Activated T-cell treated with anti-CD3 and anti-CD28 coated beads, Interleukin-2, amount 50 U/mL, for 24 hours (primary cell): ENCODE data around the gene TTLL1.
A peak's percentile ranks its signal among the peaks of the same experiment; 100 is the strongest.

ENCODE experiments used
- DNase-seq: peaks from one replicate; pipeline ENCODE4 v3.0.0-alpha.2; 2020
- H3K27ac Mint-ChIP-seq: 2 replicates; pipeline ENCODE4 v1.8.0; 2020; ENCODE audit warnings: mild to moderate bottlenecking, mixed read lengths
- H3K27me3 Mint-ChIP-seq: 2 replicates; pipeline ENCODE4 v1.8.0; 2020; ENCODE audit warnings: mixed read lengths
- H3K36me3 Mint-ChIP-seq: 2 replicates; pipeline ENCODE4 v1.8.0; 2020; ENCODE audit warnings: low read depth, mixed read lengths
- H3K4me1 Mint-ChIP-seq: 2 replicates; pipeline ENCODE4 v1.8.0; 2020; ENCODE audit warnings: low read depth, mixed read lengths
- H3K4me3 Mint-ChIP-seq: 2 replicates; pipeline ENCODE4 v1.8.0; 2020; ENCODE audit warnings: mild to moderate bottlenecking, moderate library complexity, mixed read lengths
- H3K9me3 Mint-ChIP-seq: 2 replicates; pipeline ENCODE4 v1.8.0; 2020; ENCODE audit warnings: mixed read lengths

Gene TTLL1

DNA sequence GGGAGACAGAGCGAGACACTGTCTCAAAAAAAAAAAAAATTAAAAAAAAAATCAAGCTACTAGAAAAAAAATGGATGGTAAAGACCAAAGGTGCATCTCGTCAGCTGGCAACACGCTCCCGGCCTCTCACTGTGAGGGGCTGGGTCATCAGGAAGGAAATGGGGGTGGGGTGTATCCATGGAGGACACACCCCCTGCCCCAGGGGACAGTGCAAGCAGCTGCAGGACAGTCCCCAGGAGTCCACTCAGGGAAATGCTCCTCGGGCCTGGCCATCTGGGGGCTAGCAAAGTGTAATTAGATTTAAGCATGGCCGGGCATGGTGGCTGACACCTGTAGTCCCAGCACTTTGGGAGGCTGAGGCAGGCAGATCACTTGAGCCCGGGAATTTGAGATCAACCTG is 23.1 kb downstream of the TTLL1 start:
- H3K27ac Mint-ChIP-seq = no peak overlapping the region
- no peak for DNase-seq
- no peaks in the 10 kb centered on the region for H3K4me1 Mint-ChIP-seq
- H3K4me3 Mint-ChIP-seq = no peak overlapping the region
- no peaks in the 10 kb centered on the region for H3K9me3 Mint-ChIP-seq
- H3K27me3 Mint-ChIP-seq = no peaks in the 10 kb centered on the region
- peaks cover 37% of the 10 kb centered on the region for H3K36me3 Mint-ChIP-seq

DNA sequence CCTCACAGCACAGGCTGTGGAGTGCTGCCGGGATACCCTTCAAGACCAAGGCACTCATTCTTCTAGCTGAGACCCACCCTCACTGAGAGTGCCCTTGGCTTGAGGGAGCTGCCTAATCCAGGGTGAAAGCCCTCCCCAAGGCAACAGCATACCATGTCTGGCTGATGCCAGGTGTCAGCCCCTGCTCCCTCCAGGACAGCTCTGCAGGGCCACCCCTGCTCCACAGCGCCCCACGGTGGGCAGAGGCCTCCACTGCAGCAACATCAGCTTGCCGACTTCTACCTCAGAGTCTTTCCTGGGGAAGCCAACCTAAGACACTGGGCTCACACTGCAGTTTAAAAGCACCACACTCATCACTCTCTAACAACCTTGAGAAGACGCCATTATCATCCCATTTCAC is 29.0 kb downstream of the TTLL1 start:
- no peaks in the 10 kb centered on the region for H3K4me1 Mint-ChIP-seq
- no peak overlapping the region for H3K27ac Mint-ChIP-seq
- peak; percentile 67 for DNase-seq
- no peak overlapping the region for H3K4me3 Mint-ChIP-seq
- H3K9me3 Mint-ChIP-seq = no peaks in the 10 kb centered on the region
- H3K27me3 Mint-ChIP-seq = no peaks in the 10 kb centered on the region
- H3K36me3 Mint-ChIP-seq = peaks cover 37% of the 10 kb centered on the region

DNA sequence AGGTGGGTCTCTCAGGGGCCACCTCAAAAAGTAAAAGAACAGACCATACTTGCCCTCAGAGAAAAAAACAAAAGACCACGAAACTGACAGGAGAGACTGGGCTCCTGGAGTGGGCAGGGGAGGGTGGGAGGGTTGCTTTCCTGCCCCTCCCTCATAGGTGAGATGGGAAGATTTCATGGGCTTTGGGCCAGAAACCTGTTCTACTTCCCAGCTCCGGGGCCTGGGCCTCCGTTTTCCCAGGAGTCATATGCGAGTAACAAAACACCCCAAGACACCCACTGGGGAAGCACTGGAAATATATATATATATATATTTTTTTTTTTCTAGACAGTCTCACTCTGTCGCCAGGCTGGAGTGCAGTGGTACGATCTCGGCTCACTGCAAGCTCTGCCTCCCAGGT is 31.6 kb downstream of the TTLL1 start:
- H3K27ac Mint-ChIP-seq = no peak overlapping the region
- H3K36me3 Mint-ChIP-seq = peaks cover 22% of the 10 kb centered on the region
- no peak overlapping the region for H3K4me3 Mint-ChIP-seq
- no peak for DNase-seq
- no peaks in the 10 kb centered on the region for H3K27me3 Mint-ChIP-seq
- no peaks in the 10 kb centered on the region for H3K4me1 Mint-ChIP-seq
- no peaks in the 10 kb centered on the region for H3K9me3 Mint-ChIP-seq

DNA sequence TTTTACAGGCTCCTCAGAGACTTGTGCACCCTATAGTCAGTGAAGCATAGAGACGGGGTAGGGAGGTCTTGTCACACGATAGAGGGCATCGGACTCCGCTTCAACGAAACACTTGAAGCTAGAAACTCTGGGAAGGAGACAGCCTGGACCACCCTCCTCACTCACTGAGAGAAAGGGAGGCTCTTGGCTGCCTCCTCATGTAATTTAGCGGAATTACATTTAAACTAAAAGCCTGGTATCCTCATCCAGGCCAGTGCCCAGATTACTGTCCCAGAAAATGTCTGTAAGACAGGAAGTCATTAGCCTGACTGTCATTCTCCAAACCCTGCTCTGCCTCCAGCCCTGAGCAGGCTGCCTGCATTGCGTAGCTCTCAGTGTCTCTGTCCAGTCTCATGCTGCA is 36.0 kb downstream of the TTLL1 start:
- Mint-ChIP-seq H3K4me1 (no peaks in the 10 kb centered on the region), H3K9me3 (no peaks in the 10 kb centered on the region), H3K27ac (no peak overlapping the region), H3K4me3 (no peak overlapping the region), H3K27me3 (no peaks in the 10 kb centered on the region), H3K36me3 (peaks cover 6% of the 10 kb centered on the region)
- DNase-seq = no peak

DNA sequence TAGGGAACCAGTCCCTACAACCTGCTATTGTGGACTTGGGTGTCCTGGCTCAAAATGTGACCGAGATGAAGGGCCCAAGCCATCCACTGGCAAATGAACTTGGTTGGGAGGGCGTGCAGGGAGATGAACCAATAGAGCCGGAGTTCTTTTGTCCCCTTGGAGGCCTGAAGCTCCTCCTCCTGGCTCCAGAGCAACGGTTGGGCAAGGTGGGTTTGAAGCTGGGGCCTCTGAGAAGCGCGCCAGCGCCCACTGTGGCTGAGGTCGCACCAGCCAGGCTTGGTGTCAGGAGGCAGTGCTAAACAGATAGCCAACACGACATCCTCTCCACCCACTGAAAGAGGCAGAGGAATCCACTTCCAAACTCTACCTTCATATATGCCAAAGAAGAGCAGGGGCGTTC is 38.2 kb downstream of the TTLL1 start:
- H3K9me3 Mint-ChIP-seq = no peaks in the 10 kb centered on the region

DNA sequence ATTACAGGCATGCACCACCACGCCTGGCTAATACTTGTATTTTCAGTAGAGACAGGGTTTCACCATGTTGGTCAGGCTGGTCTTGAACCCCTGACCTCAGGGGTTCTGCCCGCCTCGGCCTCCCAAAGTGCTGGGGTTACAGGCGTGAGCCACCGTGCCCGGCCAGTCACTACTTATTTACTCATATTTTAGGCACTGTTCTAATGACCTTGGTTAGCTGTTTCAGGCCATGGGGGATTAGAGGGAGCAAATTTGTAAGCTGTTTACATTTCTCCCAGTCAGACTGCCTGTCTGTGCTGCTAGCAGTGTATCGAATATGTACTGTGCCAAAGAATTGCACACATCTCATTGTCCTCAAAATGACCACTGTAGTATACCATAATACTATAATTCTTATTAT is 41.6 kb downstream of the TTLL1 start:
- H3K27me3 Mint-ChIP-seq = no peaks in the 10 kb centered on the region
- no peak for DNase-seq
- H3K36me3 Mint-ChIP-seq = peaks cover 3% of the 10 kb centered on the region
- H3K4me1 Mint-ChIP-seq = no peaks in the 10 kb centered on the region
- no peaks in the 10 kb centered on the region for H3K9me3 Mint-ChIP-seq
- H3K27ac Mint-ChIP-seq = no peak overlapping the region
- H3K4me3 Mint-ChIP-seq = no peak overlapping the region

More for the DNA sequence above, 38.2 kb downstream of the TTLL1 start:
- no peak for DNase-seq
- no peaks in the 10 kb centered on the region for H3K27me3 Mint-ChIP-seq
- H3K4me3 Mint-ChIP-seq = no peak overlapping the region
- peaks cover 3% of the 10 kb centered on the region for H3K36me3 Mint-ChIP-seq
- H3K4me1 Mint-ChIP-seq = no peaks in the 10 kb centered on the region
- H3K27ac Mint-ChIP-seq = no peak overlapping the region

DNA sequence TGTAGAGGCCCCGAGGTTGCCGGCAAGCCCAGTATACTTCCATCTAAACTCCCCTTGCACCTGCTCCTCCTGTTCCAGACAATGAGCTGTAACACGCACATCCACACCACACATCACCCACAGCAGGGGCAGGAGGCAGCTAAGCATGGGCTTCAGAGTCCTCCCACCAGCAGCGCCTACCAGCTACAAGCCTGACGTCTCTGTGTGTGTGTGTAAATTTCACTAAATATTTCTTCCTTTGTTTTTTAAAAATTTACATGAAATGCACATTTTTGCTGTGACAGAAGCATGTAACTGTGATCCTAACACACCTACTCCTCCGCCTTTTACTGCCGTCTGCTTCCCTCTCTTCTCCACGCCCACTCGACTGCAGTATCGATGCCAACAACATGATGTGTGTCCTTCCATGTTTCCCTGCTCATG is 44.9 kb downstream of the TTLL1 start:
- H3K9me3 Mint-ChIP-seq = no peaks in the 10 kb centered on the region
- no peak overlapping the region for H3K4me3 Mint-ChIP-seq
- H3K36me3 Mint-ChIP-seq = no peaks in the 10 kb centered on the region
- no peaks in the 10 kb centered on the region for H3K4me1 Mint-ChIP-seq
- no peak overlapping the region for H3K27ac Mint-ChIP-seq
- H3K27me3 Mint-ChIP-seq = no peaks in the 10 kb centered on the region
- no peak for DNase-seq

DNA sequence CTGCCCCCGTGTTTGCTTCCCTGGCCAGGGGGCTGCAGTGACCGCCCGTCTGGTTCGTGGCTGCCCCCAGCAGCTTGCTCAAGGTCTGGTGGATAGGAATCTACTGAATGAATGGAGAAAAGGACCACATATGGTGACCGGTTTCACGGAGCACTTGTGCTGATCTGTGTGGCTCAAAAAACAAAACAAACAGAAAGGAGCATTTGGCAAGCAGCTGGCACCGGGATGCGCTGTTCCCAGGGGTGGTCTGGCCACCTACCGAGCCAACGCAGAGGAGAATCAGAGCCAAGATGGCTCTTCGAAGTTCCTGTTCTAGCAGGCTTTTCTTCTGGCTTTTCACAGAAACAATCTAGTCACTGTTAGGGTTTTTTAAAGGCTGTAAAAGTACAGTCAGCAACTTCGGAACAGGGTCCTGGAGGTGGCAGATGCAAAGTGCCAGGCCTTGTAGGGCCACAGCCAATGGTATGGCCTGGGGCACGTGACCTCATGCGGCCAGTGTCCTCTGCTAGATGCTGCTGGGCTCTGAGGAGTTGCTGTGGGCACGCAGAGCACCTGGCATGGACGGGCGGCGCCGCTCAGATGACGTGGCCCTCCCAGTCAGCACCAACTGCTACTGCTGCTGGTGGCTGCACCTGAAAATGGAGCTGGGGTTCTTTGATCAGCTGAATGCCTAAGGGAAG is 47.0 kb downstream of the TTLL1 start:
- Mint-ChIP-seq H3K4me3 (no peak overlapping the region), H3K27me3 (no peaks in the 10 kb centered on the region), H3K4me1 (no peaks in the 10 kb centered on the region), H3K9me3 (no peaks in the 10 kb centered on the region), H3K36me3 (no peaks in the 10 kb centered on the region), H3K27ac (no peak overlapping the region)
- no peak for DNase-seq

DNA sequence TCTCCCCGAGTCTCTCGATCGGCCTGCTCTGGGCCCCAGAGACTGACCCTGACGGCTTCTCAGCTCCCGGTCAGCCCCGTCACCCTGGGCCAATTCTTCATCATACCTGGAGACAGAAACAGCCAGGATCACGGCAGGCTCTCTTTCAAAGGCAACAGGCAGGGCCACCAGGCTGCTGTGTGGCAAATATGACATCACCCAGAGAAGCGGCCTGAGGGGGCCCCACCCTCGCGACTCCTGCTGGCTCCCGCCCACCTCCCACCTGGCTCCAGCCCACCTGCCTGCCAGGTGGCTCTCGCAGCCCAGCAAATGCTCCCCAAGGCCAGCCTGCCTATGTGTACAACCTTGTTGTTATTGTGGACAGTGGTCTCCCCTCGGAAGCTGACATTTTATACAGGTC is 49.4 kb downstream of the TTLL1 start:
- H3K27ac Mint-ChIP-seq = no peak overlapping the region
- no peak overlapping the region for H3K4me3 Mint-ChIP-seq
- no peaks in the 10 kb centered on the region for H3K9me3 Mint-ChIP-seq
- no peaks in the 10 kb centered on the region for H3K27me3 Mint-ChIP-seq
- no peak for DNase-seq
- H3K4me1 Mint-ChIP-seq = no peaks in the 10 kb centered on the region
- H3K36me3 Mint-ChIP-seq = no peaks in the 10 kb centered on the region

DNA sequence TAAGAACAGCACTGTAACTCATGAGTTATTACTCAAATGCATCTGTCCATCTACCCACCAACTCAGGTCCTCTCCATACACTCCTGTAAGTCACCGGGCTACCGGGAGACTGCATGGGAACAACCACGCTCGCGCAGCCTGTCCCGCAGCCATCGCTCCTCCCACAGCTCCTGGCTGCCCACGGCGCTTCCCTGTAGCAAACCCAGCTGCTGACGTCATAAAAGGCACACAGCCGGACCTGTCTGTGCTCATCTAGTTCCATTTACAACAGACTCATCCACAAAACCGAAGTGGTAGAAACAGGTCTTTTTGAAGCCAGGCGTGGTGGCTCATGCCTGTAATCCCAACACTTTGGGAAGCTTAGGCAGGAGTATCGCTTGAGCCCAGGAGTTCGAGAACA is 50.9 kb downstream of the TTLL1 start:
- H3K36me3 Mint-ChIP-seq = no peaks in the 10 kb centered on the region
- H3K4me1 Mint-ChIP-seq = peaks cover 5% of the 10 kb centered on the region
- no peaks in the 10 kb centered on the region for H3K9me3 Mint-ChIP-seq
- no peak overlapping the region for H3K4me3 Mint-ChIP-seq
- no peak overlapping the region for H3K27ac Mint-ChIP-seq
- H3K27me3 Mint-ChIP-seq = no peaks in the 10 kb centered on the region
- no peak for DNase-seq

DNA sequence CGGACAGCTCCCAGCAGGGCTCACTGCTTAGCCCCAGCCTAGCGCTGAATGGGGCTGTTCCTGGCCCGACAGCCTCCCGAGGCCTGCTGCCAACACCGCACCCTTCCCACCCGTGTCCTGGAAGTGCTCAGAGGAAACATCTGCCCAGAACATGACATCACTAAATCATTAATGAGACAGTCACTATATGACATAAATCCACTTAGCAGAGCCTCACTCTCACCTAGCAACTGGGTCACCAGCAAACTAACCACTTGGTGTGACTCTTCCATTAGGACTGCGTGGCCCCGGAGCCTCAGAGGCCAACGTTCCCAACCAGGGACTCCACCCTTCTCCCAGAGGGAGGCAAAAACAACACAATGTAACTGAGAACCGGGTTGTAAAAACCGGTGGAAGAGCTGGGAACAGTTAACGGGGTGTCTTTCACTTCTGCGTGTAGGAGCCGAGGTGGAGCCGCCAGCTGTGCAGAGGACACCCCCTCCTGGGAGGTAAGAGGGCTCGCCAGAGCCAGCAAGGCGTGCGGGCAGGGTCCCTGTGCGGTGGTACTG is 52.8 kb downstream of the TTLL1 start:
- Mint-ChIP-seq H3K36me3 (no peaks in the 10 kb centered on the region), H3K4me3 (no peak overlapping the region), H3K27me3 (no peaks in the 10 kb centered on the region), H3K9me3 (no peaks in the 10 kb centered on the region), H3K27ac (no peak overlapping the region), H3K4me1 (peaks cover 5% of the 10 kb centered on the region)
- DNase-seq = no peak

DNA sequence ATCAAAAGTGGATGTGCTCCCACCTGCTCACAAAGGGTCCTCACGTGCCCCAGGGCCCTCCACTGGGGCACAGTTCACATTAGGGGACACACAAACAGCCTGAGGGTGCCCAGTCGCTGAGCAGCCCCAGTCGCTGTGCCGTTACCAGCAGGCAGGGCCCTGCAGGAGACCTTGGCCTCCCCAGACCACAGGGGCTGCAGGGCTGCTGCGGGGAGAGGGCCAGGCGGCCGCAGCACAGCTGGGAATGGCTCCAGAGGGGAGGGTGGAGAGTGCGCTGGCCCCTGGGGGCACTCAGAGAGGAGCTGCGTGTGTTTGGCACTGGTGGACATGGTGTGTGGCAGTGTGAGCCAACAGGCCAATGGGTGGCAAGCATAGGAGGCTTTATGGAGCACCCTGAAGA is 53.9 kb downstream of the TTLL1 start:
- peaks cover 5% of the 10 kb centered on the region for H3K4me1 Mint-ChIP-seq
- H3K9me3 Mint-ChIP-seq = no peaks in the 10 kb centered on the region
- no peaks in the 10 kb centered on the region for H3K27me3 Mint-ChIP-seq

DNA sequence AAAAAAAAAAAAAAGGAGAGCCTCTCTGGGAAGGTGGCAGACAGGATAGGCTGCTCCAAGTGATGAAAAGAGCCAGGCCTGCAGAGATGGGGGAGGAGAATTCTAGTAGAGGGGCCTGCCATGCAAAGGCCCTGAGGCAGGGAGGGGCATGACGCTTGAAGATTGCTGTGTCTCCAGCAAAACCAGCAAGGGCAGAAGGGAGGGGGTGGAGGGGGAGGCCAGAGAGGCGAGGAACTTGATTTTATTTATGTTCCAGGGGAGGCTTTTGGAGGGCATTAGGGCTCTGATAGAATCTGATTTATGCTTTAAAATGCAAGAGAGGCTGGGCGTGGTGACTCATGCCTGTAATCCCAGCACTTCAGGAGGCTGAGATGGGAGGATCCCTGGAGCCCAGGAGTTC is 57.6 kb downstream of the TTLL1 start:
- no peak overlapping the region for H3K27ac Mint-ChIP-seq
- no peaks in the 10 kb centered on the region for H3K36me3 Mint-ChIP-seq
- no peaks in the 10 kb centered on the region for H3K9me3 Mint-ChIP-seq
- no peak overlapping the region for H3K4me3 Mint-ChIP-seq
- peaks cover 5% of the 10 kb centered on the region for H3K4me1 Mint-ChIP-seq
- no peak for DNase-seq
- no peaks in the 10 kb centered on the region for H3K27me3 Mint-ChIP-seq

More for the DNA sequence above, 53.9 kb downstream of the TTLL1 start:
- H3K4me3 Mint-ChIP-seq = no peak overlapping the region
- H3K27ac Mint-ChIP-seq = no peak overlapping the region
- DNase-seq = no peak
- no peaks in the 10 kb centered on the region for H3K36me3 Mint-ChIP-seq

DNA sequence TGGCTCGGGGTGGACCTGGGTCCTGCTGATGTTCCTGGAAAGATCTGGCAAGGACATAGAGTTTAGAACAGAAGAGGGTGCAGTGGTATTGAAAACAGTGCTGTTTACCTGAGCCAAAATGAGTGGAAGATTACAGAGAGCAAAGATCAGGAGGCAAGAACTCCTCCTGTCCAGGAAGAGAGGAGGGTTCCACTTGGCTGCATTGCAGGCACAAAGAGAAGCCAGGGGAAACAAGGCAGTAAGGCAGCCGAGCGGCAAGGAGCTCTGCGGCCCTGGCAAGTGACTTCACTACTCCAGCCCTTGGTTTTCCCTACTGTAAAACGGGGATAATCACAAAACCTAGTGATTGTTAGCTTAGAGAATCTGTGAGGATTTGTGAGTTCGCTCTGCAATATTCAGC is 70.6 kb downstream of the TTLL1 start:
- H3K9me3 Mint-ChIP-seq = no peaks in the 10 kb centered on the region
- DNase-seq = no peak
- no peaks in the 10 kb centered on the region for H3K27me3 Mint-ChIP-seq
- H3K4me3 Mint-ChIP-seq = no peak overlapping the region
- H3K36me3 Mint-ChIP-seq = peaks cover 2% of the 10 kb centered on the region
- peaks cover 12% of the 10 kb centered on the region for H3K4me1 Mint-ChIP-seq
- H3K27ac Mint-ChIP-seq = no peak overlapping the region

DNA sequence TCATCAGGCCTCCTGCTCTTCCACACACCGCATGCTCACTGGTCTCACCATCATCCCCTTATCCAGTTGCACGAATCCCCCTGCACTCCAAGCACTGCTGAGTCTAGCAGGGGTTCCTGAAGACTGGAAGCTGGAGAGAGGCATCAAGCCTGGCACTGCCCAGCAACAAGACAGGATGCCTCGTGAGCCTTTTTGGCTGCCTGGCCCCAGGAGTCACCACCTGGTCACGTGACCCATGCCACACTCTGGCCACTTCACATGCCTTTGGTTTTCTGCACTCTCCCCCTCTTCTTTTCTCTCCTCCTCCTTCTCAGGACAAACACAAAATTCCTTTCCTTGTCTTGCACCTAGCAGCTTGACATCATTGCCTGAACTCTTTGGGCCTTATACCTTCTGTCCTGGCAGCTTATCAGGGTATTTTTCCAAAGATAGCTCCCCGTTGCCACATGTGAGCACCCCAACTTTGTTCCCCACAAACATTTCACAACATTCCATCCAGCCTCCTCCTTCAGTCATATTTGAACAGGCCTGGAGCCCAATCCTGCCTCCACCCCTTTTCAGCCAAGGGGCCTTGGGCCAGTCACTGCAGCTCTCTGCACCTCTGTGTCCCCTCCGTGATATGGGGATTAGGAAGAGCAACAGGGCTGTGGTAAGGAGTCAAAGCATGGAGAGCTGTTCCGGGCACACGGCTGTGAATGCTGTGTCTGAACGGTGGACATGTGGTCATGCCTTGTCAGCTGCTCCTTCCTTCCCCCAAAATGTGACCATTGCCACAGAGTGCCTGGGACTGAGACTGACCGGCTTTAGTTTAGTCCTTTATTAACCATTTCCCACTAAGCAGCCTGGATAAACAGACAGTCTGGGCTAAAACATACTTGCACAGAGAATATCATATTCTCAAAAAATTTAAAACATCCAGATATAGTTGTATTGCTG is 71.4 kb downstream of the TTLL1 start:
- no peaks in the 10 kb centered on the region for H3K27me3 Mint-ChIP-seq
- H3K27ac Mint-ChIP-seq = no peak overlapping the region
- peaks cover 20% of the 10 kb centered on the region for H3K4me1 Mint-ChIP-seq
- H3K9me3 Mint-ChIP-seq = no peaks in the 10 kb centered on the region
- H3K36me3 Mint-ChIP-seq = peaks cover 2% of the 10 kb centered on the region
- H3K4me3 Mint-ChIP-seq = no peak overlapping the region
- no peak for DNase-seq
